Testis (tissue), 2 donors: ENCODE results near the gene ATP8A1.

ENCODE experiments used
- CTCF ChIP-seq, 3 experiments: fragments of 450-650 bp in 2 of 3; fragments of 200-600 bp in 1 of 3; sonication (generic) in 1 of 3; IDR thresholded peaks; one replicate each; pipeline ENCODE4 v1.5.1; 2016 to 2019; ENCODE audit warnings: antibody characterized with exemption in 3 of 3, mild to moderate bottlenecking in 2 of 3, moderate library complexity in 1 of 3
- POLR2A ChIP-seq: fragments of 450-650 bp; IDR thresholded peaks from one replicate; pipeline ENCODE4 v1.6.1; 2017; ENCODE audit warnings: antibody characterized with exemption, mild to moderate bottlenecking, moderate library complexity

GRCh38 chr4:42392436-42392835 is 264.5 kb downstream of the ATP8A1 start:
- TF ChIP-seq CTCF (IDR thresholded peaks at IDR 0.05), result no peak
- TF ChIP-seq POLR2A, result no peak
